GM23338 (cell line): ENCODE data around the gene TNK2. TPM values are rescaled to one million over a fixed set of nuclear protein-coding genes. Genes with fewer than 3 reads are reported as not detected.

ENCODE experiments used
- ATAC-seq: fragments of 200-7000 bp; cut with Tn5 transposase; 3 replicates; pipeline ENCODE4 v1.9.1; 2020
- DNase-seq: peaks from one replicate; pipeline ENCODE4 v3.0.0-alpha.2; 2015; ENCODE audit warnings: low spot score
- H2AFZ ChIP-seq: fragments of 200-600 bp; sonication (generic); 2 replicates; pipeline ENCODE4 v1.8.0; 2016; ENCODE audit warnings: antibody characterized with exemption, mild to moderate bottlenecking, moderate library complexity
- H3F3A ChIP-seq: fragments of 200-600 bp; sonication (generic); replicated peaks from 2 replicates; pipeline ENCODE4 v1.8.0; 2017; ENCODE audit warnings: antibody characterized with exemption, mixed run types, low read depth
- H3K27ac ChIP-seq: fragments of 200-600 bp; sonication (generic); 2 replicates; pipeline ENCODE4 v1.6.1; 2016; ENCODE audit warnings: low read depth
- H3K27me3 ChIP-seq: fragments of 200-600 bp; sonication (generic); 2 replicates; pipeline ENCODE4 v1.8.0; 2016; ENCODE audit warnings: mild to moderate bottlenecking, mixed run types, moderate library complexity; ENCODE audit not compliant: insufficient read depth
- H3K36me3 ChIP-seq: fragments of 200-600 bp; sonication (generic); 2 replicates; pipeline ENCODE4 v1.8.0; 2016; ENCODE audit warnings: mild to moderate bottlenecking; ENCODE audit not compliant: insufficient read depth
- H3K4me1 ChIP-seq: fragments of 200-600 bp; sonication (generic); 2 replicates; pipeline ENCODE4 v1.8.0; 2016; ENCODE audit warnings: mild to moderate bottlenecking, moderate library complexity; ENCODE audit not compliant: insufficient read depth
- H3K4me2 ChIP-seq: fragments of 200-600 bp; sonication (generic); 2 replicates; pipeline ENCODE4 v1.7.1; 2017; ENCODE audit warnings: mixed run types
- H3K4me3 ChIP-seq: fragments of 200-600 bp; sonication (generic); 2 replicates; pipeline ENCODE4 v1.6.1; 2016; ENCODE audit warnings: mixed run types
- H3K79me2 ChIP-seq: fragments of 200-600 bp; sonication (generic); replicated peaks from 2 replicates; pipeline ENCODE4 v1.8.0; 2017; ENCODE audit warnings: mild to moderate bottlenecking; ENCODE audit not compliant: insufficient read depth
- H3K9me2 ChIP-seq: fragments of 200-600 bp; sonication (generic); 2 replicates; pipeline ENCODE4 v1.8.0; 2017; ENCODE audit not compliant: insufficient read depth
- H4K20me1 ChIP-seq: fragments of 200-600 bp; sonication (generic); replicated peaks from 2 replicates; pipeline ENCODE4 v1.8.0; 2017; ENCODE audit warnings: mild to moderate bottlenecking; ENCODE audit not compliant: insufficient read depth
- H3K27ac Mint-ChIP-seq: 2 replicates; pipeline ENCODE4 v1.8.0; 2020; ENCODE audit warnings: inconsistent platforms, mild to moderate bottlenecking, moderate library complexity, mixed read lengths
- H3K27me3 Mint-ChIP-seq: 3 replicates; pipeline ENCODE4 v1.8.0; 2022; ENCODE audit warnings: low read depth, mild to moderate bottlenecking, moderate library complexity, mixed read lengths, inconsistent platforms; ENCODE audit not compliant: insufficient read depth, poor library complexity
- H3K36me3 Mint-ChIP-seq: 3 replicates; pipeline ENCODE4 v1.8.0; 2021; ENCODE audit warnings: low read depth, mild to moderate bottlenecking, inconsistent platforms, moderate library complexity, mixed read lengths
- H3K4me1 Mint-ChIP-seq: 3 replicates; pipeline ENCODE4 v1.8.0; 2020; ENCODE audit warnings: mild to moderate bottlenecking, inconsistent platforms, mixed read lengths
- H3K4me3 Mint-ChIP-seq: 3 replicates; pipeline ENCODE4 v1.8.0; 2021; ENCODE audit warnings: moderate library complexity, mild to moderate bottlenecking, inconsistent platforms, mixed read lengths
- H3K9me3 Mint-ChIP-seq: 3 replicates; pipeline ENCODE4 v1.8.0; 2020; ENCODE audit warnings: moderate library complexity, mild to moderate bottlenecking, inconsistent platforms, mixed read lengths
- CTCF ChIP-seq, 2 experiments: fragments of 200-600 bp in 1 of 2; sonication (generic) in 1 of 2; conservative IDR thresholded peaks; 2 replicates each; pipeline versions ENCODE4 v1.5.1 to v1.6.1; 2016 to 2017; ENCODE audit warnings: antibody characterized with exemption in 2 of 2, low read depth in 2 of 2, mild to moderate bottlenecking in 2 of 2, moderate library complexity in 1 of 2
- EZH2phosphoT487 ChIP-seq: fragments of 200-600 bp; sonication (generic); IDR thresholded peaks from one replicate; pipeline ENCODE4 v1.8.1; 2018; ENCODE audit warnings: antibody characterized with exemption; ENCODE audit not compliant: unreplicated experiment
- JUNB ChIP-seq: IDR thresholded peaks from one replicate; pipeline ENCODE4 v1.6.1; 2016; ENCODE audit warnings: antibody characterized with exemption; ENCODE audit not compliant: unreplicated experiment
- NANOG ChIP-seq: IDR thresholded peaks from 2 replicates; pipeline ENCODE4 v1.6.1; 2016; ENCODE audit warnings: antibody characterized with exemption, borderline replicate concordance
- STAT1 ChIP-seq: IDR thresholded peaks from one replicate; pipeline ENCODE4 v1.6.1; 2016; ENCODE audit warnings: antibody characterized with exemption; ENCODE audit not compliant: unreplicated experiment
- ZNF114 ChIP-seq: fragments of 250-450 bp; sonication (Bioruptor Pico); IDR thresholded peaks from 2 replicates; pipeline ENCODE4 v1.5.0; 2020; ENCODE audit warnings: mild to moderate bottlenecking, moderate library complexity
- ZNF462 ChIP-seq: fragments of 250-450 bp; sonication (Bioruptor Pico); IDR thresholded peaks from 2 replicates; pipeline ENCODE4 v1.5.0; 2020; ENCODE audit warnings: mild to moderate bottlenecking, moderate library complexity
- polyA plus RNA-seq: library from polyadenylated mRNA; unstranded; fragments of >200 nt; fragmentation: Nextera tagmentation; extraction: Ambion mirVana; gene quantifications from 2 replicates; pipeline ENCODE4 v1.2.1, GENCODE V29; 2016
- total RNA-seq: library from RNA; depleted of rRNA; stranded (reverse); fragments of >200 nt; shearing (Covaris generic); gene quantifications from 2 replicates; pipeline ENCODE4 v1.2.3, GENCODE V29; 2014

Gene TNK2
- total and polyA plus RNA-seq, 2 experiments from 2014 or later, result 10.0 to 22.5 TPM

GRCh38 chr3:195893516-195893915, 14.8 kb downstream of the TNK2 start (continued):
- TF ChIP-seq ZNF462, result no peak
- TF ChIP-seq CTCF (conservative IDR thresholded peaks at IDR 0.05; ENCODE audit: low read depth in 2 of 2), result no peak
- no peak for TF ChIP-seq ZNF114 (CRISPR knock-in tag)
- TF ChIP-seq EZH2phosphoT487, result no peak
- TF ChIP-seq STAT1, result no peak

GRCh38 chr3:195893044-195893395, 15.3 kb downstream of the TNK2 start:
- H3K36me3 ChIP-seq, result no peaks in the 10 kb centered on the region
- H3K4me1 ChIP-seq, result peaks cover 23% of the 10 kb centered on the region
- no peaks in the 10 kb centered on the region for H3K27me3 ChIP-seq
- H3K4me2 ChIP-seq, result 0 out of 2 replicates have a peak overlapping the region, but pooled peaks have one; percentile 26
- no peak for TF ChIP-seq NANOG
- TF ChIP-seq JUNB, result no peak
- no peaks in the 10 kb centered on the region; the same call in 1 of the 2 replicates for H4K20me1 ChIP-seq
- H3K4me1 Mint-ChIP-seq, result peaks cover 60% of the 10 kb centered on the region
- no peaks in the 10 kb centered on the region for H3K9me2 ChIP-seq
- H3K27ac ChIP-seq, result no peak overlapping the region
- no peak overlapping the region for H3K4me3 Mint-ChIP-seq
- H3F3A ChIP-seq, result peaks cover 15% of the 10 kb centered on the region; the same call in 1 of the 2 replicates
- H3K9me3 Mint-ChIP-seq, result no peaks in the 10 kb centered on the region
- H3K79me2 ChIP-seq, result peaks cover 16% of the 10 kb centered on the region
- H3K36me3 Mint-ChIP-seq, result no peaks in the 10 kb centered on the region; the same call in 2 of the 3 replicates
- no peak overlapping the region for H2AFZ ChIP-seq
- H3K27ac Mint-ChIP-seq, result no peak overlapping the region
- no peak for ATAC-seq
- peaks cover 15% of the 10 kb centered on the region for H3K27me3 Mint-ChIP-seq
- H3K4me3 ChIP-seq, result no peak overlapping the region
- no peak for DNase-seq
